H1 (cell line): ENCODE results near the gene PROM2. TPM values are rescaled to one million over a fixed set of nuclear protein-coding genes. Genes with fewer than 3 reads are reported as not detected.

Experiments used
- CTCF ChIA-PET: fragments of 300-600 bp; sonication (Branson Sonifier 250); formaldehyde crosslinking; loops from one replicate; lab custom pipeline; 2021; ENCODE audit not compliant: partially characterized antibody; lab: Charles Lee
- POLR2A ChIA-PET: fragments of 300-600 bp; sonication (Branson Sonifier 250); formaldehyde crosslinking; loops from one replicate; lab custom pipeline; 2021; ENCODE audit warnings: inconsistent platforms; ENCODE audit not compliant: partially characterized antibody; lab: Charles Lee
- DNase-seq, 2 experiments: peaks; one replicate each; pipeline versions ENCODE4 v3.0.0 to v3.0.0-alpha.2; 2010 to 2022; ENCODE audit warnings: low spot score in 2 of 2, low read depth in 1 of 2, mixed read lengths in 1 of 2
- FAIRE-seq: peaks from 2 replicates; lab custom pipeline; 2011; peaks lifted over from hg19 to GRCh38; lab: Jason Lieb, UNC
- H2AFZ ChIP-seq: 2 replicates; pipeline ENCODE4 v1.8.1; 2012; ENCODE audit warnings: low read length, inconsistent platforms
- H2AK5ac ChIP-seq: 2 replicates; pipeline ENCODE4 v1.6.1; 2013; ENCODE audit warnings: low read depth, low read length
- H2BK120ac ChIP-seq: replicated peaks from 2 replicates; pipeline ENCODE3; 2013; ENCODE audit warnings: low read depth, low read length, inconsistent platforms
- H2BK12ac ChIP-seq: 2 replicates; pipeline ENCODE4 v1.6.1; 2013; ENCODE audit warnings: low read depth, low read length
- H2BK15ac ChIP-seq: 2 replicates; pipeline ENCODE4 v1.6.1; 2013; ENCODE audit warnings: low read length
- H2BK20ac ChIP-seq: 2 replicates; pipeline ENCODE4 v1.6.1; 2013; ENCODE audit warnings: low read length
- H2BK5ac ChIP-seq: 2 replicates; pipeline ENCODE4 v1.6.1; 2013; ENCODE audit warnings: low read depth, low read length
- H3K14ac ChIP-seq: 2 replicates; pipeline ENCODE4 v1.6.1; 2013; ENCODE audit warnings: inconsistent platforms; ENCODE audit not compliant: insufficient read length
- H3K18ac ChIP-seq: 2 replicates; pipeline ENCODE4 v1.6.1; 2013; ENCODE audit warnings: low read length; ENCODE audit errors: extremely low read depth
- H3K23ac ChIP-seq: 2 replicates; pipeline ENCODE4 v1.6.1; 2013; ENCODE audit warnings: inconsistent platforms; ENCODE audit not compliant: insufficient read length
- H3K23me2 ChIP-seq: 2 replicates; pipeline ENCODE4 v1.6.1; 2013; ENCODE audit warnings: low read depth, low read length
- H3K27ac ChIP-seq: 2 replicates; pipeline ENCODE4 v1.6.1; 2011; ENCODE audit warnings: low read depth, low read length, inconsistent platforms
- H3K27me3 ChIP-seq, 4 experiments: replicated peaks in 1 of 4; 1 replicate in 1 of 4; 2 replicates in 3 of 4; pipeline versions ENCODE4 v1.6.1 to v1.8.1; 2011 to 2013; ENCODE audit warnings: low read length in 3 of 4, mild to moderate bottlenecking in 3 of 4, inconsistent platforms in 2 of 4, mixed read lengths in 2 of 4, moderate library complexity in 1 of 4; ENCODE audit not compliant: control insufficient read depth in 3 of 4, insufficient read depth in 3 of 4; ENCODE audit errors: extremely low read depth in 1 of 4
- H3K36me3 ChIP-seq, 4 experiments: 2 replicates each; pipeline versions ENCODE4 v1.6.1 to v1.8.1; 2011 to 2013; ENCODE audit warnings: mild to moderate bottlenecking in 4 of 4, low read length in 3 of 4, moderate library complexity in 2 of 4, control low read depth in 1 of 4, inconsistent platforms in 1 of 4; ENCODE audit not compliant: insufficient read depth in 4 of 4, control insufficient read depth in 2 of 4
- H3K4ac ChIP-seq: replicated peaks from 2 replicates; pipeline ENCODE3; 2013; ENCODE audit warnings: low read length, low read depth, mixed read lengths, inconsistent platforms; ENCODE audit not compliant: insufficient read length
- H3K4me1 ChIP-seq, 4 experiments: replicated peaks in 1 of 4; 1 replicate in 1 of 4; 2 replicates in 3 of 4; pipeline versions ENCODE4 v1.6.1 to v1.8.1; 2011 to 2013; ENCODE audit warnings: low read length in 3 of 4, inconsistent platforms in 2 of 4, mixed read lengths in 1 of 4; ENCODE audit not compliant: insufficient read depth in 4 of 4, control insufficient read depth in 3 of 4
- H3K4me2 ChIP-seq, 2 experiments: 2 replicates each; pipeline versions ENCODE4 v1.6.1 to v1.8.1; 2011 to 2013; ENCODE audit warnings: low read depth in 2 of 2, low read length in 2 of 2, control low read depth in 1 of 2, inconsistent platforms in 1 of 2, mild to moderate bottlenecking in 1 of 2; ENCODE audit not compliant: insufficient read depth in 1 of 2
- H3K4me3 ChIP-seq, 4 experiments: fragments of 200-600, 300-600 bp in 1 of 4; sonication (generic), shearing (Covaris generic), sonication (Bioruptor Twin) in 1 of 4; 2 replicates each; pipeline versions ENCODE4 v1.5.1 to v1.8.1; 2011 to 2016; ENCODE audit warnings: low read length in 4 of 4, low read depth in 3 of 4, control low read depth in 2 of 4, inconsistent platforms in 2 of 4, mild to moderate bottlenecking in 2 of 4, mixed read lengths in 1 of 4, moderate library complexity in 1 of 4; ENCODE audit not compliant: insufficient read depth in 2 of 4; ENCODE audit errors: extremely low read depth in 1 of 4
- H3K56ac ChIP-seq: replicated peaks from 2 replicates; pipeline ENCODE3; 2013; ENCODE audit warnings: low read depth, mild to moderate bottlenecking, mixed read lengths, low read length, inconsistent platforms; ENCODE audit not compliant: insufficient read length
- H3K79me1 ChIP-seq: 2 replicates; pipeline ENCODE4 v1.6.1; 2013; ENCODE audit warnings: low read depth, low read length, control low read depth
- H3K79me2 ChIP-seq, 2 experiments: 2 replicates each; pipeline versions ENCODE4 v1.6.1 to v1.8.1; 2012 to 2013; ENCODE audit warnings: low read length in 2 of 2, mild to moderate bottlenecking in 2 of 2, inconsistent platforms in 1 of 2; ENCODE audit not compliant: insufficient read depth in 2 of 2, control insufficient read depth in 1 of 2
- H3K9ac ChIP-seq, 4 experiments: replicated peaks in 1 of 4; 1 replicate in 1 of 4; 2 replicates in 3 of 4; pipeline versions ENCODE4 v1.6.1 to v1.8.1; 2011 to 2013; ENCODE audit warnings: low read depth in 3 of 4, low read length in 3 of 4, control low read depth in 2 of 4, mild to moderate bottlenecking in 2 of 4, moderate library complexity in 2 of 4, inconsistent platforms in 1 of 4; ENCODE audit errors: extremely low read depth in 1 of 4
- H3K9me3 ChIP-seq, 2 experiments: 2 replicates each; pipeline versions ENCODE4 v1.6.1 to v1.8.1; 2012 to 2013; ENCODE audit warnings: mild to moderate bottlenecking in 2 of 2, moderate library complexity in 2 of 2, control low read depth in 1 of 2, inconsistent platforms in 1 of 2, low read depth in 1 of 2, low read length in 1 of 2, mixed read lengths in 1 of 2; ENCODE audit not compliant: insufficient read depth in 2 of 2
- H4K20me1 ChIP-seq, 2 experiments: replicated peaks in 1 of 2; 2 replicates each; pipeline versions ENCODE3 to v1.8.1; 2011 to 2013; ENCODE audit warnings: inconsistent platforms in 2 of 2, low read length in 2 of 2, mild to moderate bottlenecking in 1 of 2; ENCODE audit not compliant: insufficient read depth in 2 of 2, control insufficient read depth in 1 of 2
- H4K5ac ChIP-seq: 2 replicates; pipeline ENCODE4 v1.6.1; 2013; ENCODE audit warnings: low read length, low read depth, mixed read lengths, inconsistent platforms; ENCODE audit not compliant: insufficient read length
- H4K8ac ChIP-seq: 2 replicates; pipeline ENCODE4 v1.8.0; 2013; ENCODE audit warnings: mild to moderate bottlenecking, moderate library complexity, low read length, inconsistent platforms; ENCODE audit not compliant: insufficient read depth; ENCODE audit errors: extremely low read depth
- H4K91ac ChIP-seq: replicated peaks from 2 replicates; pipeline ENCODE3; 2013; ENCODE audit warnings: low read length, mixed read lengths, inconsistent platforms; ENCODE audit not compliant: insufficient read length
- RFX5 ChIP-seq: IDR thresholded peaks from 2 replicates; pipeline ENCODE4 v1.6.1; 2011; ENCODE audit warnings: low read depth, low read length, improper control_type of control experiment, borderline replicate concordance
- WGBS, 2 experiments: shearing (Covaris generic) in 1 of 2; methylation state at CpG; one replicate each; pipeline versions ENCODE4 v1.1.6 to v1.1.7; 2013 to 2015; ENCODE audit warnings: low lambda C conversion rate in 2 of 2, mixed read lengths in 2 of 2, inconsistent platforms in 1 of 2, low coverage in 1 of 2, missing lambda C conversion rate in 1 of 2; ENCODE audit not compliant: insufficient replicate concordance in 2 of 2, insufficient coverage in 1 of 2, insufficient read length in 1 of 2; ENCODE audit errors: extremely low coverage in 1 of 2, missing lambda C conversion rate in 1 of 2; 5-methylcytosine and 5-hydroxymethylcytosine counted together
- long read RNA-seq, 2 experiments: library from RNA in 1 of 2; library from capped mRNA in 1 of 2; stranded (forward); transcript quantifications; one replicate each; pipeline ENCODE4 v2.0.0, GENCODE V29; 2021; ENCODE audit warnings: inconsistent platforms in 1 of 2
- polyA minus RNA-seq, 3 experiments: library from RNA; depleted of rRNA, polyadenylated mRNA; stranded (reverse); fragments of >200 nt; gene quantifications; 1 replicate in 2 of 3; 2 replicates in 1 of 3; pipeline ENCODE4 v1.2.3, GENCODE V29; 2011
- polyA plus RNA-seq, 7 experiments: library from polyadenylated mRNA; depleted of rRNA in 3 of 7; stranded (reverse) in 5 of 7; unstranded in 2 of 7; fragments of >200 nt in 5 of 7; fragments of 200-250 nt in 2 of 7; gene quantifications; 1 replicate in 5 of 7; 2 replicates in 1 of 7; 4 replicates in 1 of 7; pipeline versions ENCODE4 v1.2.1 to v1.2.3, GENCODE V29; 2011 to 2013; ENCODE audit warnings: missing spikeins in 2 of 7, mixed read lengths in 2 of 7
- total RNA-seq: library from RNA; stranded (reverse); fragmentation: NEBNext Ultra II Directional; extraction: Animal tissue kit (Norgen Biotek cat#: 25700); gene quantifications from 2 replicates; pipeline ENCODE4 v1.2.1, GENCODE V29; 2021
- TF ChIP-seq, protein P1 (sequence below): IDR thresholded peaks from 2 replicates; pipeline ENCODE4 v1.6.1; 2012; ENCODE audit warnings: low read length, inconsistent platforms

Gene PROM2, protein sequence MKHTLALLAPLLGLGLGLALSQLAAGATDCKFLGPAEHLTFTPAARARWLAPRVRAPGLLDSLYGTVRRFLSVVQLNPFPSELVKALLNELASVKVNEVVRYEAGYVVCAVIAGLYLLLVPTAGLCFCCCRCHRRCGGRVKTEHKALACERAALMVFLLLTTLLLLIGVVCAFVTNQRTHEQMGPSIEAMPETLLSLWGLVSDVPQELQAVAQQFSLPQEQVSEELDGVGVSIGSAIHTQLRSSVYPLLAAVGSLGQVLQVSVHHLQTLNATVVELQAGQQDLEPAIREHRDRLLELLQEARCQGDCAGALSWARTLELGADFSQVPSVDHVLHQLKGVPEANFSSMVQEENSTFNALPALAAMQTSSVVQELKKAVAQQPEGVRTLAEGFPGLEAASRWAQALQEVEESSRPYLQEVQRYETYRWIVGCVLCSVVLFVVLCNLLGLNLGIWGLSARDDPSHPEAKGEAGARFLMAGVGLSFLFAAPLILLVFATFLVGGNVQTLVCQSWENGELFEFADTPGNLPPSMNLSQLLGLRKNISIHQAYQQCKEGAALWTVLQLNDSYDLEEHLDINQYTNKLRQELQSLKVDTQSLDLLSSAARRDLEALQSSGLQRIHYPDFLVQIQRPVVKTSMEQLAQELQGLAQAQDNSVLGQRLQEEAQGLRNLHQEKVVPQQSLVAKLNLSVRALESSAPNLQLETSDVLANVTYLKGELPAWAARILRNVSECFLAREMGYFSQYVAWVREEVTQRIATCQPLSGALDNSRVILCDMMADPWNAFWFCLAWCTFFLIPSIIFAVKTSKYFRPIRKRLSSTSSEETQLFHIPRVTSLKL
- total RNA-seq (3.8 and 4.6 TPM in 2 replicates), polyA plus RNA-seq (2011; rRNA removed) (1.6 and 2.6 TPM in 2 replicates), polyA minus RNA-seq (2011; rRNA and poly(A)+ RNA removed) (0.47 and 1.6 TPM in 2 replicates)
- 0.72 TPM for polyA plus RNA-seq (2011; cell fraction: cytosol; rRNA removed)
- 6.7 TPM for polyA plus RNA-seq (2011; cell fraction: nucleus; rRNA removed)
- 0.66 to 2.7 TPM (median 2.0 TPM) in 4 replicates for polyA plus RNA-seq (2012, experiment 1 of 2)
- polyA plus RNA-seq (2012, experiment 2 of 2), result 1.6 TPM
- 7.0 TPM for polyA plus RNA-seq (2013, experiment 1 of 2)
- polyA plus RNA-seq (2013, experiment 2 of 2), result 6.0 TPM
- 1.8 TPM for polyA minus RNA-seq (2011; cell fraction: cytosol; rRNA and poly(A)+ RNA removed)
- 6.0 TPM for polyA minus RNA-seq (2011; cell fraction: nucleus; rRNA and poly(A)+ RNA removed)
- long read RNA-seq, experiment 1, result 0 reads
- long read RNA-seq, experiment 2, result 0 reads

DNA sequence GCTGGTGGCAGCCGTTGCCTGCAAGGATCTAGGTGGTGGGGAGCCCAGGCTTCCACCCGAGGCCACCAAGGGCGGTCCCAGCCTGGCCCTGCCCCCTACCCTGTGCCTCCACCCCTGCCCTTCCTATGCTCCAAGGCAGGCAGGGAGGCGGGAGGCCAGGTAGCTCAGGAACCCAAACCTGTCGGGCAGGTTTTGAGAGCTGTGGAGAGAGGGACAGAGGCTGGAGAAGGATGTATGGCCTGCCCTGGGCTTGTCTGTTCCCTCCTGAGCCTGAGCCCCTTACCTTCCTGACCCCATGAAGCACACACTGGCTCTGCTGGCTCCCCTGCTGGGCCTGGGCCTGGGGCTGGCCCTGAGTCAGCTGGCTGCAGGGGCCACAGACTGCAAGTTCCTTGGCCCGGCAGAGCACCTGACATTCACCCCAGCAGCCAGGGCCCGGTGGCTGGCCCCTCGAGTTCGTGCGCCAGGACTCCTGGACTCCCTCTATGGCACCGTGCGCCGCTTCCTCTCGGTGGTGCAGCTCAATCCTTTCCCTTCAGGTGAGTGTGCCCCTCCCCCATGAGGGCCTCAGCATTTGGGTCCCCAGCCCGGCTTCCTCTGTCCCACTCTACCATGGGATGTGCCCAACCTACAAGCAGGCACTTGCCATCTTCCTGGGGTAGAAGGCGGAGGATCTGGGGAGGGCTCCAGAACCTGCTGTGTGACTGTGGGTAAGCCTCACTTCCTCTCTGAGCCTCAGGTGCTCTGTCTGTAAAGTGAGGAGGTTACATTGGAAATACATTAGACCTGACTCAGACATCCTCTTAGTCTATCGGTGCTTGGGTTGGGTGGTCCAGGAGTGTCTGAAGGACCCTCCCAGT, at the start of gene PROM2:
PROM2 (plus strand) TSS at position 159 of the 860 bp plus-strand sequence; CDS start at position 296, 137 bp downstream.
- Histone ChIP-seq H3K4ac (no peak within 1 kb of the TSS), H3K9ac (no peak within 1 kb of the TSS), H2BK120ac (peak within 1 kb of the TSS; percentile 65), H3K79me1 (no peaks in the 10 kb centered on the region), H3K27ac (no peak within 1 kb of the TSS; the same call in 1 of the 2 replicates), H3K79me2 (no peaks in the 10 kb centered on the region), H4K8ac (peak within 1 kb of the TSS; percentile 87), H4K91ac (peak within 1 kb of the TSS; percentile 70), H3K36me3 (no peaks in the 10 kb centered on the region), H4K20me1 (no peaks in the 10 kb centered on the region), H3K23me2 (no peaks in the 10 kb centered on the region), H3K56ac (no peak within 1 kb of the TSS), H3K4me1 (peaks cover 0 to 33% (median 2%) of the 10 kb centered on the region in 4 experiments; a peak in 3 of 7 replicates), H2AK5ac (no peak within 1 kb of the TSS), H2BK12ac (peak within 1 kb of the TSS; percentile 7; the same call in 1 of the 2 replicates), H2AFZ (no peak within 1 kb of the TSS), H4K5ac (peak within 1 kb of the TSS; percentile 25), H3K14ac (no peak within 1 kb of the TSS), H2BK20ac (0 out of 2 replicates have a peak within 1 kb of the TSS, but pooled peaks have one; percentile 61), H3K4me3 (no peak within 1 kb of the TSS), H3K9me3 (peaks cover 57 to 94% of the 10 kb centered on the region in 2 experiments), H3K23ac (no peak within 1 kb of the TSS), H2BK5ac (peak within 1 kb of the TSS; percentile 71; the same call in 1 of the 2 replicates), H3K18ac (peak within 1 kb of the TSS; percentile 48), H3K4me2 (peak within 1 kb of the TSS; percentile 38 to 53; a peak in 2 of 4 replicates), H2BK15ac (no peak within 1 kb of the TSS), H3K27me3 (no peaks in the 10 kb centered on the region)
- WGBS, 2 experiments, result 78% methylated on average over 15 of the region's 17 CpGs; no CpG with 5 or more reads in 1 of the 2 experiments
- ChIA-PET CTCF (interaction anchor here (1.2 kb wide), 1 partner anchor 43 kb away, joined by 3 read pairs; no protein-coding TSS in a partner anchor), POLR2A (no interaction called here)
- FAIRE-seq, result no peak
- DNase-seq, result peak in 1 of 2 experiments; percentile 78
- TF ChIP-seq, protein P1, sequence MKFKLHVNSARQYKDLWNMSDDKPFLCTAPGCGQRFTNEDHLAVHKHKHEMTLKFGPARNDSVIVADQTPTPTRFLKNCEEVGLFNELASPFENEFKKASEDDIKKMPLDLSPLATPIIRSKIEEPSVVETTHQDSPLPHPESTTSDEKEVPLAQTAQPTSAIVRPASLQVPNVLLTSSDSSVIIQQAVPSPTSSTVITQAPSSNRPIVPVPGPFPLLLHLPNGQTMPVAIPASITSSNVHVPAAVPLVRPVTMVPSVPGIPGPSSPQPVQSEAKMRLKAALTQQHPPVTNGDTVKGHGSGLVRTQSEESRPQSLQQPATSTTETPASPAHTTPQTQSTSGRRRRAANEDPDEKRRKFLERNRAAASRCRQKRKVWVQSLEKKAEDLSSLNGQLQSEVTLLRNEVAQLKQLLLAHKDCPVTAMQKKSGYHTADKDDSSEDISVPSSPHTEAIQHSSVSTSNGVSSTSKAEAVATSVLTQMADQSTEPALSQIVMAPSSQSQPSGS, result no peak
- no peak for TF ChIP-seq RFX5
